ENCODE measurements around the gene PIP5K1A. TPM values are rescaled to one million over a fixed set of nuclear protein-coding genes. Genes with fewer than 3 reads are reported as not detected.
A peak's percentile ranks its signal among the peaks of the same experiment; 100 is the strongest.

Gene PIP5K1A
- total and polyA plus RNA-seq, 2 of the 8 experiments (the other 6 are each of a cell fraction or from before 2014, with no cell fraction given), result 87.5 to 105 TPM

GRCh38 chr1:151281969-151282882 lies 83.9 kb downstream of the PIP5K1A start, which contains the start of gene ZNF687 (continued):
- no peak for TF ChIP-seq CHD7 (IDR thresholded peaks at IDR 0.05; ENCODE audit: insufficient replicate concordance, low read length)
- no peak for TF ChIP-seq EZH2 (IDR thresholded peaks at IDR 0.05; ENCODE audit: low read depth, low read length, severe bottlenecking)
- no peak for TF ChIP-seq CBX8 (IDR thresholded peaks at IDR 0.05; ENCODE audit: borderline replicate concordance, low read depth, low read length)
- no peak for TF ChIP-seq SIX5 (IDR thresholded peaks at IDR 0.05; ENCODE audit: low read depth, low read length)
- TF ChIP-seq PHF8 (conservative IDR thresholded peaks at IDR 0.05; ENCODE audit: low read depth, low read length), result peak; percentile 61
- TF ChIP-seq RBBP5 (IDR thresholded peaks at IDR 0.05; ENCODE audit: borderline replicate concordance, low read depth, low read length), result 0 out of 2 replicates have a peak, but pooled peaks have one; percentile 53
- no peak for TF ChIP-seq TEAD4 (IDR thresholded peaks at IDR 0.05; ENCODE audit: low read depth, low read length)
- TF ChIP-seq MAX (IDR thresholded peaks at IDR 0.05), result peak; percentile 34; the same call in 1 of the 2 replicates
- no peak for TF ChIP-seq CREB1 (IDR thresholded peaks at IDR 0.05)

All from H1 (cell line).